CD4-positive, alpha-beta T cell (primary cell): ENCODE results near the gene HDAC9. TPM values are rescaled to one million over a fixed set of nuclear protein-coding genes. Genes with fewer than 3 reads are reported as not detected.

Experiments
- ATAC-seq: fragments of 200-7000 bp; cut with Tn5 transposase; one replicate; pipeline ENCODE4 v1.10.0; 2022; ENCODE audit warnings: mild to moderate bottlenecking; ENCODE audit not compliant: poor library complexity
- CTCF ChIA-PET: fragments of 350-600 bp; sonication (Branson Sonifier 250); formaldehyde crosslinking; loops from one replicate; lab custom pipeline; 2021; ENCODE audit warnings: antibody characterized with exemption, inconsistent platforms; lab: Charles Lee
- POLR2A ChIA-PET: fragments of 350-600 bp; sonication (Branson Sonifier 250); formaldehyde crosslinking; loops from one replicate; lab custom pipeline; 2021; ENCODE audit warnings: antibody characterized with exemption, inconsistent platforms; lab: Charles Lee
- DNase-seq, 14 experiments: peaks; one replicate each; pipeline ENCODE4 v3.0.0-alpha.2; 2013 to 2020; ENCODE audit warnings: mixed read lengths in 2 of 14
- H3K27ac ChIP-seq, 2 donors: one replicate each; pipeline versions ENCODE4 v1.5.1 to v1.7.0; 2013; ENCODE audit warnings: low read length in 2 of 2, low read depth in 1 of 2, mild to moderate bottlenecking in 1 of 2
- H3K27me3 ChIP-seq, 2 experiments: 1 replicate in 1 of 2; 2 replicates in 1 of 2; pipeline versions ENCODE4 v1.6.1 to v1.7.0; 2013; ENCODE audit warnings: low read length in 2 of 2, control low read depth in 1 of 2, mild to moderate bottlenecking in 1 of 2, moderate library complexity in 1 of 2; ENCODE audit not compliant: insufficient read depth in 2 of 2, control insufficient read depth in 1 of 2
- H3K36me3 ChIP-seq: one replicate; pipeline ENCODE4 v1.6.1; 2013; ENCODE audit warnings: low read length, control low read depth; ENCODE audit not compliant: insufficient read depth
- H3K4me1 ChIP-seq: one replicate; pipeline ENCODE4 v1.6.1; 2013; ENCODE audit warnings: low read length, control low read depth; ENCODE audit not compliant: insufficient read depth
- H3K4me3 ChIP-seq: one replicate; pipeline ENCODE4 v1.5.1; 2013; ENCODE audit warnings: mild to moderate bottlenecking, low read length, moderate library complexity
- H3K9me3 ChIP-seq, 2 experiments: 1 replicate in 1 of 2; 2 replicates in 1 of 2; pipeline versions ENCODE4 v1.6.1 to v1.7.0; 2013; ENCODE audit warnings: low read length in 2 of 2, mild to moderate bottlenecking in 2 of 2, control low read depth in 1 of 2, moderate library complexity in 1 of 2; ENCODE audit not compliant: control insufficient read depth in 1 of 2, insufficient read depth in 1 of 2
- H3K27ac Mint-ChIP-seq: one replicate; pipeline ENCODE4 v1.8.0; 2020; ENCODE audit warnings: mixed read lengths
- H3K27me3 Mint-ChIP-seq: one replicate; pipeline ENCODE4 v1.8.0; 2021; ENCODE audit warnings: mixed read lengths
- H3K36me3 Mint-ChIP-seq: one replicate; pipeline ENCODE4 v1.8.0; 2021; ENCODE audit warnings: low read depth, mixed read lengths
- H3K4me1 Mint-ChIP-seq: one replicate; pipeline ENCODE4 v1.8.0; 2021; ENCODE audit warnings: low read depth, mixed read lengths
- H3K4me3 Mint-ChIP-seq: one replicate; pipeline ENCODE4 v1.8.0; 2020; ENCODE audit warnings: mild to moderate bottlenecking, mixed read lengths
- H3K9me3 Mint-ChIP-seq: one replicate; pipeline ENCODE4 v1.8.0; 2020; ENCODE audit warnings: mixed read lengths
- intact Hi-C, 2 experiments: fragments of 100-400 bp; cut with DNase I in 1 of 2; cut with micrococcal nuclease in 1 of 2; formaldehyde crosslinking; loops; one replicate each; pipeline versions ENCODE4 v1.15.1 to v1.9.0; 2023 to 2025; cut with DNase I, micrococcal nuclease
- total RNA-seq, 174 experiments: library from RNA in 2 of 174; stranded (reverse) in 2 of 174; gene quantifications; one replicate each; pipeline ENCODE4 v1.2.3 and lab custom pipeline; 2021 to 2026
- TF ChIP-seq, protein P1 (sequence below): fragments of 200-600 bp; IDR thresholded peaks from one replicate; pipeline ENCODE4 v1.8.0; 2022; ENCODE audit warnings: antibody characterized with exemption, mild to moderate bottlenecking

Gene HDAC9
- total RNA-seq, 2 experiments from 2014 or later: 0.73 to 1.2 TPM

DNA sequence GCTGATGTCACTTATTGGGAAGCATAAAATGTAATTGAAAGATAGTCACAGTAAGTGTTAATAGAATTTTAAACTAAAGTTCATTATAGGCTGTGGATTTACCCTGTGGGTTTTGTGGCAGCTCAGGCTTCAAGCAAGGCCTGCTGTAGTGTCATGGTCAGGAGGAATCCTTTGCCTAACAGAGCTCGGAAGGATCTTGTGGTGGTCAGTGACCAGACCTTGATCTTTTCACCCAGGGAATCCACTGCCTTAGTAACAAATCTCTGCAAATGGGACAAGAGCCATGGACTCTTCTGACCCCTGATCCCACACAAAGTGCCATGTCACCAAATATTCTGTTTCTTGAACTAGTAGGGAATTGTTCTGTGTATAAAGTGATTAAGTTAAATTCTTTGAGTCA is 20.6 kb upstream of the HDAC9 start:
- no peaks in the 10 kb centered on the region for H3K9me3 ChIP-seq
- intact Hi-C loops: no loop called here
- Mint-ChIP-seq H3K4me1 (no peaks in the 10 kb centered on the region), H3K27ac (no peak overlapping the region), H3K9me3 (no peaks in the 10 kb centered on the region), H3K4me3 (no peak overlapping the region), H3K27me3 (no peaks in the 10 kb centered on the region), H3K36me3 (no peaks in the 10 kb centered on the region)
- no peaks in the 10 kb centered on the region for H3K36me3 ChIP-seq
- H3K4me3 ChIP-seq: no peak overlapping the region
- POLR2A ChIA-PET: no interaction called here
- CTCF ChIA-PET: no interaction called here
- ATAC-seq: no peak
- TF ChIP-seq, protein P1, sequence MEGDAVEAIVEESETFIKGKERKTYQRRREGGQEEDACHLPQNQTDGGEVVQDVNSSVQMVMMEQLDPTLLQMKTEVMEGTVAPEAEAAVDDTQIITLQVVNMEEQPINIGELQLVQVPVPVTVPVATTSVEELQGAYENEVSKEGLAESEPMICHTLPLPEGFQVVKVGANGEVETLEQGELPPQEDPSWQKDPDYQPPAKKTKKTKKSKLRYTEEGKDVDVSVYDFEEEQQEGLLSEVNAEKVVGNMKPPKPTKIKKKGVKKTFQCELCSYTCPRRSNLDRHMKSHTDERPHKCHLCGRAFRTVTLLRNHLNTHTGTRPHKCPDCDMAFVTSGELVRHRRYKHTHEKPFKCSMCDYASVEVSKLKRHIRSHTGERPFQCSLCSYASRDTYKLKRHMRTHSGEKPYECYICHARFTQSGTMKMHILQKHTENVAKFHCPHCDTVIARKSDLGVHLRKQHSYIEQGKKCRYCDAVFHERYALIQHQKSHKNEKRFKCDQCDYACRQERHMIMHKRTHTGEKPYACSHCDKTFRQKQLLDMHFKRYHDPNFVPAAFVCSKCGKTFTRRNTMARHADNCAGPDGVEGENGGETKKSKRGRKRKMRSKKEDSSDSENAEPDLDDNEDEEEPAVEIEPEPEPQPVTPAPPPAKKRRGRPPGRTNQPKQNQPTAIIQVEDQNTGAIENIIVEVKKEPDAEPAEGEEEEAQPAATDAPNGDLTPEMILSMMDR: no peak
- no peak overlapping the region for H3K27ac ChIP-seq
- no peaks in the 10 kb centered on the region for H3K4me1 ChIP-seq
- no peaks in the 10 kb centered on the region for H3K27me3 ChIP-seq
- no peak for DNase-seq

DNA sequence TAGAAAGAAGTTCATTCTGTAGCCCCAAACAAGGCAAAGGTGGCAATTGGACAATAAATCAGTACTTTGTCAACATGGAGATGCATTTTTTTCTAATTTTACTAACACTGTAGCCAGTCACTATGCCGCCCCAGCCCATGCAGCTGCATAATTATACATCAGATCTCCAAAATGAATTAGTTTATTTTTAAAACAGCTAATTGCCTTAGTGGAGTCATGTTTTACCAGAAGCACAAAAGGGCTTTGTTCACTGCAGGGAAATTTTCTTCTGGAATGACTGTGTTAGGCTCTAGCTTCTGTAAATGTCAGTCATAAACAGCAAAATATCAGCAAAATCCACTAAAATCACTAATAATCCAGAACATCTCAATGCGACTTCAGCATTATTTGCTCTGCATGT is 20.1 kb upstream of the HDAC9 start:
- H3K4me1 Mint-ChIP-seq: no peaks in the 10 kb centered on the region
- Histone ChIP-seq H3K27me3 (no peaks in the 10 kb centered on the region), H3K4me1 (no peaks in the 10 kb centered on the region), H3K9me3 (no peaks in the 10 kb centered on the region), H3K4me3 (no peak overlapping the region), H3K36me3 (no peaks in the 10 kb centered on the region), H3K27ac (no peak overlapping the region)
- H3K4me3 Mint-ChIP-seq: no peak overlapping the region
- ChIA-PET CTCF (no interaction called here), POLR2A (no interaction called here)
- ATAC-seq (no peak), DNase-seq (no peak)
- no peaks in the 10 kb centered on the region for H3K9me3 Mint-ChIP-seq
- H3K27me3 Mint-ChIP-seq: no peaks in the 10 kb centered on the region
- H3K36me3 Mint-ChIP-seq: no peaks in the 10 kb centered on the region
- no peak overlapping the region for H3K27ac Mint-ChIP-seq
- intact Hi-C loops: no loop called here
- TF ChIP-seq, protein P1: no peak

DNA sequence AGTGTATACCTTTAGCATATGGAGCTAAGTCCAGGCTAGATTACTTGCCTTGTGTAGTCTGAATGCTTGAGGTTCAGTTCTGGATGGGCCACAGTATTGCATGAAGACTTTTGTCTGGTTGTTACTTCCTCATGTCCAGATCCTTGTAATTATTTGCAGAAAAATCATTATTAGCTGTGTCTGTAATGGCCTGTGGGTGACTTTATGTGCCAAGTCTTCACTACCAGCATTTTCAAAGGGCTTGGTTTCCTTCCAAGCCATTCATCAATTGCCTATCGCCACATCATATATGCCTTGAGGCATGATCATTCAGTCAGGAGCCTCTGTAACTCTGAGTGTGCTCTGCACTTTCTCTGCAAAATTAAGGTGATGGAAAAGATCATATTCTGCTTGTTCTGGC is 13.8 kb upstream of the HDAC9 start:
- DNase-seq: no peak
- Mint-ChIP-seq H3K27ac (no peak overlapping the region), H3K9me3 (no peaks in the 10 kb centered on the region), H3K4me1 (no peaks in the 10 kb centered on the region), H3K4me3 (no peak overlapping the region), H3K27me3 (peaks cover 4% of the 10 kb centered on the region), H3K36me3 (no peaks in the 10 kb centered on the region)
- H3K27me3 ChIP-seq: no peaks in the 10 kb centered on the region
- ChIA-PET POLR2A (no interaction called here), CTCF (no interaction called here)
- no peaks in the 10 kb centered on the region for H3K4me1 ChIP-seq
- intact Hi-C loops: no loop called here
- no peaks in the 10 kb centered on the region for H3K36me3 ChIP-seq
- H3K4me3 ChIP-seq: no peak overlapping the region
- TF ChIP-seq, protein P1: no peak
- no peak for ATAC-seq
- no peaks in the 10 kb centered on the region for H3K9me3 ChIP-seq
- H3K27ac ChIP-seq: no peak overlapping the region
